ENCODE results near the gene NFKBIE.

Gene NFKBIE

DNA sequence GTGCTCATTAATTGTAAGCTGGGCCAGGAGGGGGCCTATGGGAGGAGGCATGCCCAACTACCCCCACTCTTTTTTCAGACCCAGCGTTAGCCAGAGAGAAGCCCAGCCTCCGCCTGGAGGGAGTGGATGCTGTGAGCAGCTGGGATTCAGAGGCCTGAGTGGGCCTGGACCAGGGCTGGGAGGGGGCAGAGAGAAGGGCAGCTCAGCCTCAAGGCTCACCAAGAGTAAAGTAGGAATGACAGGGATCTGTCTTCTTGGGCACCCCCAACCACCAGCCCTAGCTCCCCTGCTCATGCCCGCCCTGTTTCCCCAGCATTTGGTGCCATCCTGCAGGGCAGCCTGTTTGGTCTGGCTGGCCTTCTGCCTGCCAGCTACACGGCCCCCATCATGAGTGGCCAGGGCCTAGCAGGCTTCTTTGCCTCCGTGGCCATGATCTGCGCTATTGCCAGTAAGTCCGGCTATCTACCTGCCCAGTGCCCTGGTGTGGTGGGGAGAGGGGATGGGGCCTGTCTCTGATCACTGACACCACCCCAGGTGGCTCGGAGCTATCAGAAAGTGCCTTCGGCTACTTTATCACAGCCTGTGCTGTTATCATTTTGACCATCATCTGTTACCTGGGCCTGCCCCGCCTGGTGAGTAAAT lies 35.2 kb downstream of the NFKBIE start:
- no peak for TF ChIP-seq CTCF (IDR thresholded peaks at IDR 0.05; ENCODE audit: insufficient read depth, missing control alignments)
- FAIRE-seq = no peak
- no peak for DNase-seq (ENCODE audit: insufficient read length, low spot score)

- DNase-seq (ENCODE audit: insufficient read length, low spot score) (no peak), FAIRE-seq (no peak)
- TF ChIP-seq CTCF (IDR thresholded peaks at IDR 0.05; ENCODE audit: insufficient read depth, missing control alignments) = no peak
Measured at GRCh38 chr6:44229376-44230033, 35.8 kb downstream of the NFKBIE start.

GRCh38 chr6:44228836-44229235 lies 36.5 kb downstream of the NFKBIE start:
- no peak for TF ChIP-seq CTCF (IDR thresholded peaks at IDR 0.05; ENCODE audit: insufficient read depth, missing control alignments)
- no peak for DNase-seq (ENCODE audit: insufficient read length, low spot score)
- no peak for FAIRE-seq

DNA sequence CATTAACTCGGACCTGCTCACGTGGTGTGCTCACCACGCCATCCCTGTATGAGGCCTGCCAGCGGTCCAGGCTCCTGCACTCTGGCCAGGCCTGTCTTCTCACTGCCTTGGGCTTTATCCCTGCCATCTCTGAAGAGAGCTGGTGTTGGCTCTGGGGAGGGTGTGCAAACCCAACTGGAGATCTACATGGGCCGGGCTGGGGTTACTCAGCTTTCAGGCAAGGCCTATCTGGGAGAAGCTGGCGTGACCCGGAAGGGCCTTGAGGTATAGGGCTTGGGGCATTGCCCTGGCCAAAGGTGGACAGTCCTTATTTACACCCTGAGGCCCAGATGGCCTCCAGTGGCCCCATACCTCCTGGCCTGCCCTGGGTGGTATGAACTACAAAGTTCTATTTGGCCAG lies 36.9 kb downstream of the NFKBIE start:
- DNase-seq (ENCODE audit: insufficient read length, low spot score) = no peak
- TF ChIP-seq CTCF (IDR thresholded peaks at IDR 0.05; ENCODE audit: insufficient read depth, missing control alignments) = no peak
- FAIRE-seq = no peak

GRCh38 chr6:44228031-44228430 lies 37.3 kb downstream of the NFKBIE start:
- TF ChIP-seq CTCF (IDR thresholded peaks at IDR 0.05; ENCODE audit: insufficient read depth, missing control alignments) = no peak
- FAIRE-seq (no peak), DNase-seq (ENCODE audit: insufficient read length, low spot score) (no peak)

GRCh38 chr6:44227148-44227793 lies 38.1 kb downstream of the NFKBIE start:
- no peak for TF ChIP-seq CTCF (IDR thresholded peaks at IDR 0.05; ENCODE audit: insufficient read depth, missing control alignments)
- FAIRE-seq = no peak
- no peak for DNase-seq (ENCODE audit: insufficient read length, low spot score)
